OCI-LY7 (cell line): ENCODE data around the gene CD2AP.

Source experiments
- CTCF ChIP-seq: fragments of 200-600 bp; sonication (generic); conservative IDR thresholded peaks from 2 replicates; pipeline ENCODE4 v1.5.1; 2014; ENCODE audit warnings: mild to moderate bottlenecking, antibody characterized with exemption, low read length, moderate library complexity, mixed read lengths
- EZH2phosphoT487 ChIP-seq: fragments of 200-600 bp; sonication (generic); IDR thresholded peaks from 2 replicates; pipeline ENCODE4 v1.6.1; 2018; ENCODE audit warnings: low read depth, borderline replicate concordance, mild to moderate bottlenecking, mixed run types, antibody characterized with exemption, low read length, moderate library complexity, mixed read lengths

- TF ChIP-seq CTCF: no peak
- no peak for TF ChIP-seq EZH2phosphoT487
Observed at GRCh38 chr6:47563162-47563561, 85.6 kb downstream of the CD2AP start.
